Right renal pelvis (tissue), 4 donors: ENCODE measurements around the gene LBH. TPM values are rescaled to one million over a fixed set of nuclear protein-coding genes. Genes with fewer than 3 reads are reported as not detected.

Experiments
- DNase-seq, 4 donors: peaks; one replicate each; pipeline ENCODE4 v3.0.0-alpha.2; 2013; ENCODE audit warnings: low read depth in 4 of 4, low spot score in 3 of 4, missing footprints in 1 of 4
- polyA plus RNA-seq, 4 donors: library from polyadenylated mRNA; unstranded; fragments of 120-200 nt; gene quantifications; one replicate each; pipeline ENCODE4 v1.2.1, GENCODE V29; 2013; ENCODE audit not compliant: insufficient read length in 4 of 4

LBH gene
- polyA plus RNA-seq, 4 donors: 106 to 126 (median 113) TPM

DNA sequence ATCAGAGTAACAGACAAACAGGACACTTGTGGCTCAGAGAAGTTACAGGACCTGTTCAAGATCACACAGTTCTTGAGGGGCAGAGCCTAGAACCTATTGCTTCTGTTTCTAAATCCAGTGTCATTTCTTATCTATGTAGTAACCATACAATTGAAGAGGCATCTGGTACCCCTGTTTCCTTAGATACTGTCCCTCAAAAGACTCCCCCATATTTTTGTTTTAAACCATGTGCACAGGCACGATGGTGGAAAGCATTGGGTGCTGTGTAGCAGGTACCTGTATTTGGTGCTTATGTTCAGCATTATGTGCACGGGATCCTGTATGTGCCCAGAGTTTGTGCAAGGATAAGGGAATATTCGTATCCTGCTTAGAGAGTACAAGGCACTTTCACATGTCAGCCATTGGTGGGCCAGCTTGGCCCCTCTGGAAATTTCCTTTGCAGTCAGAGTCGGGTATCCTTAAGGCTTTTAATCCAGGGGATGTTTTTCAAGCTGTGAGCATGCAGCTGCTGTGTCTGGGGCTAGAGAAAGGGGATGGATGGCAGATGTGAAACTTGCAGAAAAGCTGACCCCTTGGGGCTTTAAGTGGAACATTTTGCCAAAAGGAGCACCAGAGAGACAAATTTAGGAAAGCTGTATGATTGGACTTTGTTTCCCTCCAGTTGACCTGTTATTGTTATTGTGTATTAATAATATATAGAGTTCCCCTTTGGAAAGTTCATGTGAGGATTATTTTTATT lies 2.1 kb downstream of the LBH start:
- DNase-seq: no peak

DNA sequence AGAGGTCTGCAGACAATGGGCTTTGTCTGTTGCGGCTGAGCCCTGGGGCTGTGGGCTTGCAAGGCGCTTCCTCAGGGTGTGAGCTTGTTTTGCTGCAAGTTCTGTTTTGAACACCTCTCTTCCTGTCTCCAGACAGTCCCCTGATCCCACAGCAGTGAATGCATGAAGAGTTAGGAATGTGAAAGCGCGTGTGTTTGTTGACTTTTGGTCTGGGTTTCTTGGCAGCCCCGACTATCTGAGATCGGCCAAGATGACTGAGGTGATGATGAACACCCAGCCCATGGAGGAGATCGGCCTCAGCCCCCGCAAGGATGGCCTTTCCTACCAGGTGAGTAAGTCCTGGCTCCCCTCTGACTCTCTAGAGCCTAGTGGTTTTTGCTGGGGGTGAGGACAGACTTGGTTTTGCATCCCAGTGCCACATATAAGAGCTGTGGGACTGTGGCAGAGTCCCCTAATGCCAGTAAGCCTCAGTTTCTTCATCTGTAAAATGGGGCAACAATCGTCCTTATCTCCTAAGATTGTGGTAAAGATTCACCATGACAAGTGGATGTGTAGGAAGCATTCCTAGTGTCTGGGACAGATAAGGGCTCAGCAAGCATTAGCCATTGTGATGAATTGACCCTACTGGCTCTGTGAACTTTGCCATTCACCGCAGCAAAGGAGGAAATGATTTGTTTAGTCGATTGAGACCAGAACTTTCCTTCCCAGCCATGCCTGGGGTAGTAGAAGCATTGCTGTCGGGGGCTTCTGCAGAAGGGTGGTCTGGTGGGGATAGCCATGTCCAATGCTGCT lies 3.0 kb downstream of the LBH start:
- DNase-seq: peak in 2 of 4 donors; percentile 23 to 42

DNA sequence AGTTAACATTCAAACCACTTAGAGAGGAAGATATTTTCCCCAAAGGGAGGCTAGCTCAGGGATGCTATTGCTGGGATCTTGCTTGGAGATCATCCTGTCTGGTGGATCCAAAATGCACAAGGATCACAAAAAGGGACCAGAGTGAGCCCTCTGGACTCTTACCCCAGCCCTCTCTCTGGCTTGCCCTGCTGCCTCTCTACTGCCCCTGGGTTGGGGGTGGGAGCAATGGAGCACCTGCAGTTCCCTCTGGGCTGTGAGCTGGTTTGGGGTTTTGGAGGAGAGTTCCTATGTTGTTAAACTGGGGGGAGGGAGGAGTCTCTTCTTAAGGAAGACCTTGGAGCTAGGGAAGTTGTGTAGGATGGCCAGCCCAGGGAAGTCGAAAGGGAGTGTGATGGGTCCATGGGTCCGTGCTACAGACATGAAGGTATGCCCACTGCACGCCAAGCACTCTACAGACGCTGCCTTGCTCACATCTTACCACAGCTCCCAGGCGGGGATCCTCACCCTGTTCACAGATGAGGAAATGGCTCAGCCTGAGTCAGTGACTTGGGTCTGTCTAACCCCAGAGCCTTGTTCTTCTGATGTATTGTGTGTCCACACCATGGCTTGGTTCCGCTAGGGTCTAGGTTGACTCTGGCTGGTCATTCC lies 3.8 kb downstream of the LBH start:
- DNase-seq: no peak

DNA sequence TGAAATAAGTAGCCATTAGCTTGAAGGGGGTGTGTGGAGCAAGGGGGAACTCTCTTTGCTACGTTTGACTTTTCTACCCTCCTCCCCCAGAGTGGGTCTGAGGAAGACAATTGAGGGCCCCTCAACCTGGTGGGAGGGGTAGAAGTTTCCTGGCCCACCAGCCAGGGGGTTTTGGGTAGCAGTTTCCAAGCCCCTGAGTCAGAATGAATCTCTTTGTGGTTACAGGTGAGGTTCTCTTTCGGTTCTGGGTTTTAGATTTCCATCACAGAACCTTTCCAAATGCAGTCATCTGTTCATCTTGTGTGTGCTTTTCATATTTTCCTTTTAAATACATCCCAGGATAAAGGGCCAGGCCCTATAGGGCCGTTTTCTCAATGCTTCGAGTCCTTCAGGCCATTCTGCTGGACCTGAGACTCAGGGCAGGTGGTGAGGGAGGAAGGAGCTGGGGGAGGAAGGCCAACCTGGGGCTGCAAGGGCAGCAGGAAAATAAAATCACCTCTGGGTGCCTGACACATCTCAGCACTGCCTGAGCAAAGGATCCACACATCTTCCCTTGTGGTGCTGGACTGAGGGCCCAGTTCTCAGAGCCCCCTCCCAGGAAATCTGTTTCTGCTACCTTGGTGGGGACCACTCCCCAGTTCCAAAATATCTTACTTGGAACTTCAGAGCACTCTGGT lies 4.7 kb downstream of the LBH start:
- no peak for DNase-seq

DNA sequence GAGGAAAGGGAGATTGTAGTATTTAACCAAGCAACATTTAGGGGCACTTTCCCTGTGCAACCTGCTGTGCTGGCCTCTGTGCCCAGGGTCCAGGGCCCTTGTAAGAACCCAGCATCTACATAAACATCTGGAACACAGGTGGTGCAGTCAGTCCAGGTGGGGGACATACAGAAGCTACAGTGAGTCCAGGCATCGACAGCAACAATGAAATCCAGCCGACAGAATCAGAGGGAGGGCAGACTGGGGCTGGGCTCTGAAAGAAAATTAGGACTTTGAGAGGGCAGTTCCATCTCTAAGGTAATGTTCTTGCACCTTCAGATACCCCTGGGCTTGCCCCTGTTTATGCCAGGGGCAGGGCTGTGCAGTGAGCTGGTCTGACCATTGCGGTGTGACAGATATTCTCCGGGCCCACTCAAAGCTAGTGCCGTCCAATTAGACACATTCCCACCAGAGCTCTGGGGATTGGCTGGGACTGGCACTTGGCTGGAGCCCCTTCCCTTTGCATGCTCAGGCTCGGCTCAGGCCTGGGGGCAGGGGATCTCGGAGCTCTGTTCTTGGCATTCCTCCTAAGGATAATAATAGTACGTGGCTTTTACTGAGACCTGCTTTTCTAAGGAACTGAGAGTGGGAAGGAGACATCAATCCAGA lies 5.4 kb downstream of the LBH start:
- DNase-seq: no peak

DNA sequence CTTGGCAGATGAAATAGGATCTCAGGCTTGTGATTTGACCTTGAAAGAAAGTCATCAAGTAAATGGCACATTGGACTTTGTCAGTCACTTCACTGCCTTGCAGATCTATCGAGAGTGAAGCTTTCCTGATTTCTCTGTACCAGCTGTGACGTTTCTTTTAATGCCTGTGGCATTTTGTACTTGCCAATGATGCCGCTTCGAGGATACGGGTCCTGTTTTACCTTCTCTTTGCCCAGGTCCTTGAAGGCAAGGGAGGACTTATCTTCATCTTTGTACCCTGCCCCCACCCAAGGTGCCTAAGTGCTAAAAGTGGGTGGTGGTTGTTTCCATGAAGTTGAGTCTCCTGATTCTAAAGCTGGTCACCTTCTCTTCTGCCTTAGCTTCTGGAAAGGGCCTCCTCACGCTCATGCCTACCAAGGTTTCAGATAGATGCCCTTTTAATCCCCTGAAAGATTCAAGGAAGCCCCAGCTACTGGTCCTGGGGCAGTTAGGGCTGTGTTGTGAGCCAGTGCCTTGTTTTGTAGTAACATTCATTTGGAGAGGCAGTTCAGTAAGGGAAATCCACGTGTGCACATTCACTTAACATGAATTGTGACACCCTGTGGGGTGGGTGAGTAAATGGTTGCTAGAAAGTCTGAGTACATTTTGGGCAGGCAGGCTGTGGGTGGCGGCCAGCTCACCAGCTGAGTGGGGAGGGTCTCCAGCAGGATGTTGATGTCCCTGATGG lies 6.1 kb downstream of the LBH start:
- DNase-seq: no peak

DNA sequence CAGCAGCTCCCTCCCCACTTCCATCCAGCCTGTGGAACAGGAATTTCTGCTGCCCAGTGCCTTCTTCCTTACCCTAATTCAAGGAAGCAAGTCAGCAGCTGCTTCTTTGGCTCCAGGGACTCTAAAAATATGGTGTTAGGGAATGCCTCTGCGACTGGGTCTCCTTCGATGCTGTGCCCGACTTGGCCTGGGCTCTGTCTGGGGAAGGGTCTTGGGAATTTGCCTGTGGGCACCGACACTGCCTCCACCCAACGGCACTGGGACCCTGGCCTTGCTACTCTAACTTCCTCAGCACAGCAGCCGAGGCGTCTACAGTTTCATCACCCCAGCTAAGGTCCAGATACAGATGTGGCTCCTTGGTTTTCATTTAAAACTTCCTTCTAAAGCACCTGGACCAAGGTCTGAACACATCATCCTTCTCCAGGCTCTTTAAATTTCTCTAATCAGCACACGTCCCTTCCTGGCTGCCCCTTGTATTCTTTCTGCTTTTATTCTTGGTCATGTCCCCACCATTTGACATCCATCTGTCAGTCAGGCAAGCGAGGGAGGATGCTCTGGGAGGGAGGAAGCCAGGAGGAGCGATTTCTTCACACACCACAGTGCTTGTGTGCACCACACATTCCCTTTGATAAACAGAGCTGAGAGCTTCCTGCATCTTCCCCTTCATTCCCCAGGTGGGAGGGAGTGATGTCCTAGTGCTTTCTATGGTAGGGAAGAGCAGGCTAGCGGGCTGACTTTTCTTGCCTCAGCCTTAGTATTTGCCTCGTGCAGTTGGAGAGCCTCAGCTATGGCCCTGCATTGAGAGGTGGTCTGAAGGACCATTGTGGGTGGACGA lies 6.8 kb downstream of the LBH start:
- no peak for DNase-seq

DNA sequence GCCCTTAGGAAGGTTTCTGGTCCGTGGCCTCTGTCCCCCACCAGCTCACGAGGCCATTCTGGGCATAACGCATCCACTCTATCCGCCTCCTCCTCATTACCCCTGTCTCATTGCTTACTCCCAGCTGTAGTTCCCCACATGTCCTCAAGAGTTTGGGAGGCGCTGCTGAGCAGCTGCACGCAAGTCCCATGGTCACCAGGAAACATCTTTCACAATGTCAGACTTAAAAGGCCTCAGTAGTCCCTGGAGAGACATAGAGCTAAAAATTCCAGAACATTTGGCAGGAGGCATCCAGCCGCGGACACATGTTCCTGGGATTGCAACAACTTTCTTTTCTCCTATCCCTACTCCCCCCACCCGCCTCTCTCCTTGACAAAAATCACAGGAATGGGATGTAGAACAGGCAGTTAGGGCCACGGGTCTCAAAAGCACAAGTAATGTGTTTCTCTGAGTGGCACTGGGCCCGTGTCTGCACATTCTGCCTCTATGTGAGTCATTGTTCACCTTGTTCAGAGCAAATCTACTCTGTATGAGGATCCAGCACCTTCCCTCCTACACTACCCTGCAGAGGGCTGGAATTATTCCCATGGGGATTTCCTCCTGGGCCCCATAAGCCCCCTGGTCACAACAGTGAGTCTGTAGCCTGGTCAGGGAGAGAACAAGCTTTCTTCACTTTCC lies 8.1 kb downstream of the LBH start:
- peak in 3 of 4 donors; percentile 57 to 70 (median 60) for DNase-seq

DNA sequence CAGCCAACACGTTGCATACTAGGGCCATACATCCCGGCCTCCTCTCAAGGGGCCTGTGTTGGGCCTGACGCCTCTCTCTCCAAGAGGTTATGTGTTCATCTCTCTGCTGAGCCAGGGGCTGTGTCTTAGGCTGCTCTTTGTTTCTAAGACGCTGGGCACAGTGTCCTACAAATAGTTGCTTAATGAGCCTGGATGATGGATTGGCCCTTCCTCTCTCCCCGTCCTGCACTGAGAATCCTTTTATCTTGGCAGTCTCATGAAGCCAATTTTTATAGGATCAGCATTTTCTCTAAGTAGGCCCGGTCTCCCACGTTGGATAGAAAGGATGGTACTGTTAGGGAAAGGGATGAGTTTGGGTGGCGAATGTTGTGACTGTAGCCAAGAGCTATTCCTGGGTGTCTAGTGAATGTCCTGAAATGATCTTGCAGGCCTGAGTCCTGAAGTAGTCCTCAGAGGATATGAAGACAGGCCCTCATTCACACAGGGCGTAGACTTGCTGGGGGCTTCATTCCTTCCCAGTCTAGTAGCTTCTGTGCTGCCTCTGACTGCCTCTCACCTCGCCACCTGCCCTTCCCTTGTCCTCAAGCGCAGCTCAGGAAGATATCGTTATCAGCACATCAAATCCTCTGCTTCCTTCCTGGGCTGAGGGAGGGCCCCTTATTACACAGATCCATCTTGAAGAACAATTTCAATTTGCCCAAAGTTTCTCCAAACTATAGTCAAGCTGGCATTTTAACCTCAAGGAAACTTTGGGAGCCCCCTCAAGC lies 8.8 kb downstream of the LBH start:
- DNase-seq: no peak

DNA sequence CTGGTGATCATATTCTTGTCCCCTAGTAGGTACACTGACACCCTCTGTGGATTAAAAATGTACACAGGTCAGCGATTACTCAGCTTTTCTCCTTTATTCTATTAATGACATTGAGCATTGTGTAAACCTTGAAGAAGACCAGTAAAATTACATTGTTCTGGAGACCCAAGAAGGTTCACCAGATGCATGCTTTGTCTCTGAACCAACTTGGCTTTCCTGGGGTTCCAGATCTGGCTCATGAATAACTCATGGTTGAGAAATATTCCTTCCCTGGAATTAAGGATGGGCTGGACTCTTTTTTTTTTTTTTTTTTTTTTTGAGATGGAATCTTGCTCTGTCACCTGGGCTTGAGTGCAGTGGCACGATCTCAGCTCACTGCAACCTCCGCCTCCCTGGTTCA lies 11.9 kb downstream of the LBH start:
- DNase-seq: no peak

DNA sequence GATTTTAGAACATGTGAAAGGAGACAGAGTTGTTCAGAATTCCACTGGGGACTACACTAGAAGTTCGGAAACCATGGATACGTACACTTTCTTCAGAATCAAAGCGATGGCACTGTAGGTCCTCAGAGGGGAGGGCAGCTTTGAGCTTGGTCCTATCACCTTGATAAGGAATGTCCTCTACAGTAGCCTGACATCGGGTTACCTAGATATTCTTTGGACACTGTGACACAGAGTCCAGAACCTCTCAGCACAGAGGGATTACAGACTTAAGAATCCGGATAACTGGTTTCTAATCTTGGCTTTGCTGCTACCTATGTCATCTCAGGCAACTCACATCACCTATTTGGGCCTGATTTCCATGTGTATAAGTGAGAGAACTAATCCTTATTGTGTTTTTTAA lies 14.0 kb downstream of the LBH start:
- DNase-seq: no peak

DNA sequence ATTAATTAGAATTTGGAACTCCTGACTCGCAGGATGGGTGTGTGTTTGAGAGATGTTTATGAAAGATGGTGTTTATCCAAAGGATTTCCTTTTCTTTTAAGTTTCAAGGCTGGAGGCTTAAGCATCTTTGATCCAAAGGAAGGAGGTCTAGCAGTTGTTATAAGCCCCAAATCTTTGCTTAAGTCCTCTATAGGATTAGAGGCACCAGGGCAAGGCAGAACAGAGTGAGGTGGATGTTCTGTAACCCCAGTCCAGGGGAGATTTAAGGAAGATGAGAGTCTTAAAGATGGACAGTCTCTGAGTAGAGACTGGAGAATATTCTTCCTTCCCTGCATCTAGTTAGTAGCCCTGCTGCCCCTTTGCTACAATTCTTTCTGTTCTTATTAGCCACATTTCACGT lies 17.5 kb downstream of the LBH start:
- DNase-seq: no peak

DNA sequence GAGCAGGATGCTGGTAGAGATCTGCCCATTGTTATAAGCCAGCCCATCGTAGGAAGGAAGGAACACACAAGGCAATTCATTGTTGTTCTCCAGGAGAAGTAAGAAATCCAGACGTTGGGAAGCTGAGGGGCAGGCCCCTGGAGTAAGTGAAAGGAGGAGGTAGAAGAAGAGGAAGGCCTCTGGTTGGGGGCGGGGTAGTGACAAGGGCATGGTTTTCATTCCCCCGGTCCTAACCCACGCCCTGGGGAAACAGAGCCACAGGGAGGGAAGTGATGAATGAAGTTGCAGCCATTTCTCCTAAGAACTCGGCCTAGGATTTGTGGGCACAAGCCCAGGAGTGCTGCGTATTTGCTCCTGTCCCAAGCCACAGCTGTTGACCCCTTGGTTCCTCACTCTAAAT lies 18.0 kb downstream of the LBH start:
- no peak for DNase-seq

DNA sequence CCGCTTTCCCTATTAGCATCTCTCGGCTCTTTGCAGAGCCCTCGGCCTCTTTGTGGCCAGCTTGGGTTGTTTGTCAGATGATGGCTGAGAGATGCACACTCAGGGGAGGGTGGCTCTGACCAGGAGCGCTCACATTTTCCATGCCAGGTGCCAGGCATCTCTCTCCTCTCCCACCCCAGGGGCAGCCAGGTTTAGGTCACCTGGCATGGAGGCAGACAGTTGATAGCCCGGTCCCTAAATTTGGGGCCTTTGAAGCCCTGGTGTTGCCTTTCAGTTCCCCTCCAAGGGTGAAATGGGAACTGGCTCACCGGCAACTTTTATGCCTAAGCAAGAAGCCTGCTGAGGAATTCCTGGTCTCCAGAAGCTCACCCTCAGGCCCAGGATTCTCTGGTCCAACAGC lies 19.1 kb downstream of the LBH start:
- no peak for DNase-seq

DNA sequence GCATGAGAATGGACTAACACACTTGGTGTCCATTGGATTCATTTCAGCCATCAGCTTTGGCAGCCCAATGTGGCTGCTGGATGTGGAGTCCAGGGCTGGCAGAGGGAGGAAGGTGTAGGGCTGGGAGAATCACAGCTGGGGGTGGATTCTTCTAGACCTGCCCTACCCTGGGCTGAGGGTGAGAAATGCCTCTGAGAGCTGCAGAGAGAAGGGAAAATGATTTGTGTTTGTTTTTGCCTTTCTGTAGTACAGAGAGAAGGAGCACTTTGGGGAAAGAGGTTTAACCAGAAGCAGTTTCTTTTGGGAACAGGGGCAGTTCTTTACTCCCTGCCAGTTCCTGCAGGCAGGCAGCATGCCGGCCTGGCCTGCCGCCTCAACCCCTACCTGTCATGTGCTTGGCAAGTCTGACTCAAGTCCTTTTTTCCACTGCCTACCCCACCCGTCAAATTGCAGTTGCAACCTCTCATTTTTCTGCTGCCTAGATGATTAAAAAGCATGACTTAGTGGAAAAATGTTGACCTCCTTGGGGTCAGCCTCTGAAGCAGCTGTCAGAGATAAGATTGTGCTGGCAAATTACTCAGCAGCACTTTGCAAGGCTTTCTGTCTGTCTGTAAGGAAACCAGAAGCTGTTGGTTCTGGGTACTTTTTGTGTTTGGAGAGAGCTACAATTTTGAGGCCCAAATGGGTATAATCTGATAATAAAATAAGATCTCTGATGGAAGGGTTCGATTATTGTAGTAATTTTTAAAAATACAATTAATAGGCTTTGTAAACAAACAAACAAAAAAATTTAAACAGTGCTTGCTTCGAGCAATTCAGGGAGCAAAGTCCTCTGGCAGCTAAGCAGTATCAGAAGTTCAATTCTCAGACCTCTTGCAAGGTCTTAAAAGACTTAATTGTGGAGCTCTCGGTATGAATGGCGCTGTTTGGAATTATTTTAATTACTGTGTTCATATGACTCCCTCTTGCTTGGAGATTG lies 21.7 kb downstream of the LBH start:
- peak in 1 of 4 donors; percentile 28 for DNase-seq

DNA sequence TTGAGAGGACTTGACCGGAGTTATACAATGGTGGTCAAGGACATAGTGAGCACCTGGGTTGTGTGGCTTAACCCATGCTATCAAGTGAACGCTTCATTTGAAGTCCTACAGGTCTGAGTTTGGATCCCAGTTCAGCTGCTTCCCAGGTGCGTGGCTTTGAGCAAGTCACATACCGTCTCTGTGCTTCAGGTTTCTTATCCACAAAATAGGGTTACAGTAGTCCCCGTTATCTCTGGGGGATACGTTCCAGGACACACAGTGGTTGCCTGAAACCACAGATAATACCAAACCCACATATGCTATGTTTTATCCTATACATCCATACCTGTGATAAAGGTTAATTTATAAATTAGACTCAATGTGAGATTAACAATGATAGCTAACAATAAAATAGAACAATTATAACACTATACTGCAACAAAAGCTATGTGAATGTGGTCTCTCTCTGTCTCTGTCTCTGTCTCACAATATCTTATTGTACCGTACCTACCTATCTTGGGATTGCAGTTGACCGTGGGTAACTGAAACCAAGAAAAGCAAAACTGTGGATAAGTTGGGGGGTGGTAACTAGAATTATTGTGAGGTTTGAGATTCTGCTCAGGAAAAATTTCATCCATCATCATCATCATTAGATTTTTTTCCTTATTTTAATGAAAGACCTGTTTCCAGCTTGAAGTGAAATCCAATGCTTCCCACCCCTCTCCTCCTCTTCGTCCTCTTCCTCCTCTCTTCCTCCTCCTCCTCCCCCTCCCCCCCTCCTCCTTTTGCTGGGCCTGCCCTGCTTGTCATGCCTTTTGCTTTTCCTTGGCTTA lies 22.7 kb downstream of the LBH start:
- no peak for DNase-seq
